MM.1S (cell line): ENCODE data around the gene PAPPA.

Experiments
- CTCF ChIP-seq: fragments of 300-600 bp; sonication (generic); IDR thresholded peaks from 2 replicates; pipeline ENCODE4 v1.5.1; 2016; ENCODE audit warnings: antibody characterized with exemption, low read length, mixed read lengths
- EZH2 ChIP-seq: fragments of 300-600 bp; sonication (generic); optimal IDR thresholded peaks from 2 replicates; pipeline ENCODE3; 2017; ENCODE audit warnings: low read depth, mild to moderate bottlenecking, antibody characterized with exemption, low read length, mixed read lengths
- EZH2phosphoT487 ChIP-seq: fragments of 300-600 bp; sonication (generic); IDR thresholded peaks from 2 replicates; pipeline ENCODE4 v1.6.1; 2018; ENCODE audit warnings: antibody characterized with exemption, low read length

GRCh38 chr9:116369706-116370105, 216.1 kb downstream of the PAPPA start:
- TF ChIP-seq CTCF, result no peak
- no peak for TF ChIP-seq EZH2
- TF ChIP-seq EZH2phosphoT487, result no peak
